Measurements from ENCODE around the gene WNK2. TPM values are rescaled to one million over a fixed set of nuclear protein-coding genes. Genes with fewer than 3 reads are reported as not detected.
A peak's percentile ranks its signal among the peaks of the same experiment; 100 is the strongest.

Gene WNK2
- total RNA-seq, 1 donor from 2014 or later: 0.92 TPM

DNA sequence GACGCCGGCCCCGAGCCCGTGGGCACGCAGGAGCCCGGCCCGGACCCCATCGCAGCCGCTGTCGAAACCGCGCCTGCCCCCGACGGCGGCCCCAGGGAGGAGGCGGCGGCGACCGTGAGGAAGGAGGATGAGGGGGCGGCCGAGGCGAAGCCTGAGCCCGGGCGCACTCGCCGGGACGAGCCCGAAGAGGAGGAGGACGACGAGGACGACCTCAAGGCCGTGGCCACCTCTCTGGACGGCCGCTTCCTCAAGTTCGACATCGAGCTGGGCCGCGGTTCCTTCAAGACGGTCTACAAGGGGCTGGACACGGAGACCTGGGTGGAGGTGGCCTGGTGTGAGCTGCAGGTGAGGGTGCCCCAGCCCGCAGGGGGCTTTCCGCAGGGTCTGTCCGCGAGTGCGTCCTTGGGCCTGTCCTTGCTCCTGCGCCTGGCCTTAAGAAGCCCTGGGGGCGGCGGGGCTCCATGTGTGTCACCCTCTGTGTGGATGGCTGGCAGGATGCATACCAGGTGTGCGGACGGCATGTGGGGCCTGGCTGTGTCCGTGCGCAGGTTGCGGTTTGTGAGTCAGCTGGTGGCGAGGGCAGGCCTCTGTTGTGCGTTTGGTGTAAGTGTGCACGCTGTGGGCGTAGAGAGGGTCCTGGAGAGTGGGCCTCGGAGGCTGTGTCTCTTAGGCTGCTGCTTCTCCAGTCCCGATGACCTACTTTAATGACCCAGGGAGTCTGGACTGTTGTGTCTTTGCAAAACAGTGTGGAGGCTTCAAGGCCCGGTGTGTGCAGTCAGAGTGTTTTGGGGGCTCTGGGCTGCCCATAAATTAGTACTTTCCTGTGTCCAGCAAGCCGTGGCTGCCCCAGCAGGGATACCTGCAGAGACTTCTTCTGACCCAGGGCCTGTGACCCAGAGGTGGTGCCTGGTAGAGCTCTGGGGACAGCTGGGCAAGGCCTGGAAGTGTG is 1.6 kb downstream of the WNK2 start:
- no peak for ATAC-seq

GRCh38 chr9:93186215-93186945 is 2.4 kb downstream of the WNK2 start:
- no peak for ATAC-seq

DNA sequence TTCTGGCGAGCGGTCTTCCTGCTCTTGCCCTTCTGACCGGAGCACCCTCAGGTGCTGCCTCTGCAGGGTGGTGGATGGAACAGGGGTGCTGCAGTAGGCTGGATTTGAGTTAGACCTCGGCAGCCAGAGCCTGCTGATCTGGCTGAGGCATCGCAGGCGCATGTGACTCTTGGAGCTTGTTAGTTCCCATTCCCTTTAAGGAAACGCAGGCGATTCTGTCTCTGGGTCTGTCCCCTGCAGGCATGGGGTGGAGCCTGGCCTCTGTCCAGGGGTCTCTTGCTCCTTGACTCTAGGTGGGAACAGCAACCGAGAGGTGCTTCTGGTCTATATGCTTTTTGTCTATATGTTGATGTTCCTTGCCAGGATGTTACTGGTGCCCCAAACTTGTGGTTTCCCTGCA is 3.1 kb downstream of the WNK2 start:
- no peak for ATAC-seq

- no peak for ATAC-seq
These were observed 3.6 kb downstream of the WNK2 start for GRCh38 chr9:93187574-93187973.

- ATAC-seq: no peak
These were observed 4.8 kb downstream of the WNK2 start for GRCh38 chr9:93188426-93189368.

DNA sequence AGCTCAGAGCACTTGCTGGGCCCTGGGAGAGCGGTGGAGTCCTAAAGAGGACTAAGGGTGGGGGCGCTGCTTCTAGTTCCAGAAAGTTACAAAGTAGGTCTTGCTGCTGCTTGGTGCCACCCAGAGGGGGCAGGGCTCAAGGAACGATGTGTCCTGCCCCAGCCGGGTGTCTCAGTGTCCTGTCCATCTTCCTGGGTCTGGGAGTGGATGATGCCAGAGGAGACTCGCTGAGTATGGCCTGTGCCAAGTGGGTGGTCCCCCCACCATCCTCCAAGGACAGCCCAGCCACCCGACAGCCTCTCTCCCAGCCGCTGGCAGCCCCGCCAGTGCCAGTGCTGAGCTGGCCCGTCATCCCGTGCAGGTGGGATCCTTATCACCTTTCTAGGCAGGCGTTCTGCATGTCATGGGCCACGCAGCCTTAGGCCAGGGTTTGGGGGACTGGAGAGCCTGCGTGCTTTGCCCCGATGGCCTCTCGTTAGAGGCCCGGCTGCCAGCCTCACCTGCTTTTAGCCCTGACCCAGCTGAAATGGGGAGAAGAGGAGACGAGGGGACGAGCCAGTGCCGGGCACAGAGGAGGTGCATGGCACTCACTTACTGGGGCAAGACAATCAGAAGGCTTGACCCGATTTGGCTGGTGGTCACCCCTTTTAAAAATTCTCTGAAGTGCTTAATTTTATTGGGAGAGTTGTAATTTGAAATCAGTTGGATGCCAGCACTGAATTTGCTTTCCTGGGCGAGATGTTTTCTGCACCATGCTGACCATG is 5.6 kb downstream of the WNK2 start:
- no peak for ATAC-seq

- no peak for ATAC-seq
These were observed 6.2 kb downstream of the WNK2 start for GRCh38 chr9:93190133-93190525.

- ATAC-seq: no peak
These were observed 6.9 kb downstream of the WNK2 start for GRCh38 chr9:93190656-93191353.

DNA sequence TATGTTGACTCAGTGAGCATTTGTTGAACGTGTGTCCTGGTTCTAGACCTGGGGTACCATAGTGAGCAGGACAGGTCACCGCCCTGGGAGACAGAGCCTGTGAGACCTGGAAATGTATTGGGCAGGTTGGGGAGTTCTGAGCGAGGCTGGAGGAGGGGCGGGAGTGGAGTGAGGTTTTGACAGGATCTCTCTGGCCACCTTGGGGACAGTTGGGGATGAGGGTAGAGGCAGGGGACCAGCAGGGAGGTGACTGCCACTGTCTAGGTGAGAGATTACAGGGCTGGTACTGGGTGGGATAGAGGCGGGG is 7.4 kb downstream of the WNK2 start:
- ATAC-seq: no peak

DNA sequence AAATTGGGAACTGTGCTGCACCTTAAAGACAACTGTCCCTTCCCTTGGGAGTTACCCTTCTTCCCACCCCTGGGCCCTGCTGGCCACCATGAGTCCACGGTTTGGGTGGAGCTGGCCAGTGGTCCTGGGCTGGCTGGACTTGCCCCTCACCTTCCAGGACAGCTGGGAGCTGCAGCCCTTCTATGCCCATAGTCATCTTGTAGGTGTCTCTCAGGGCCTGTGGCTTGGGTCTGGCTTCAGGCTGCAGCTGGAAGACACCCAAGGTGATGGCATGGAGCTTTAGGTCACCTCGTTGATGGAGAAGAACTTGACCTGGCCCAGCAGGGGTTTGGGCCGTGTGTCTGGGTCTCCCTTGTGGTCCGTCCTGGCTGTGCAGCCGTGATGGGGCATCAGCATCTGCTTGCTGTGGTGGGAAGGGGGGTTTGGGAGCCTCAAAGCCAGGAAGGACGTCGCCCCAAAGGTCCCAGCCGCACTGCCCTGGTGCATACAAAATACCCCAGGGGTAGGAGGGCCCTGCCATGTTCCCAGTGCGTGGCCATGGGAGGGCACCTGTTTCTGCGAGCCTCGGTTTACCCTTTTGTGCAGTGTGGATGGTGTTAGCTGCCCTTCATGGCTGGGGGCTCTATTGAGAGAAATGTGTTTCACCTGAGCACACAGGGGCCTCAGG is 8.9 kb downstream of the WNK2 start:
- ATAC-seq: no peak

GRCh38 chr9:93193388-93194220 is 9.7 kb downstream of the WNK2 start:
- ATAC-seq: peak; percentile 17

DNA sequence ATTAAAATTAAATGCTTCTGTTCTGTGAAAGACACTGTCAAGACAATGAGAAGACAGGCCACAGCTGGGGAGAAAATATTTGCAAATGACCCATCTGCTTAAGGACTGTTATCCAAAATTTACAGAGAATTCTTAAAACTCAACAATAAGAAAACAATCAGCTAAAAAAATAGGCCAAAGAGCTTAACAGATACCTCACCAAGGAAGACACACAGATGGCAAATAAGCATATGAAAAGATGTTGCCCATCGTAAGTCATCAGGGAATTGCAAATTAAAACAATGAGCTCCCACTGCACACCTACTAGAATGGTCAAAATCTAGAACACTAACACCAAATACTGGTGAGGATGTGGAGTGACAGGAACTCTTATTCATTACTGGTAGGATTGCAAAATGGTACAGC is 10.3 kb downstream of the WNK2 start:
- no peak for ATAC-seq

DNA sequence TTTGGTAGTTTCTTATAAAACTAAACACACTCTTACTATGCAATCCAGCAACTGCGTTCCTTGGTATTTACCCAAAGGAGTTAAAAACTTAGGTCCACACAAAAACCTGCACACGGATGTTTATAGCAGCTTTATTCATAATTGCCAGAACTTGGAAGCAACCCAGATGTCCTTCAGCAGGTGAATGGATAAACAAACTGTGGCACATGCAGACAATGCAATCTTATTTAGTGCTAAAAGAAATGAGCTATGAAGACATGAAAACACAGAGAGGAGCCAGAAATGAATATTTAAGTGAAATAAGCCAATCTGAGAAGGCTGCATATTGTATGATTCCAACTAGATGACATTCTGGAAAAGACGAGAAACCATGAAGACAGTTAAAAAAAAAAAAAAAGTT is 10.7 kb downstream of the WNK2 start:
- no peak for ATAC-seq

DNA sequence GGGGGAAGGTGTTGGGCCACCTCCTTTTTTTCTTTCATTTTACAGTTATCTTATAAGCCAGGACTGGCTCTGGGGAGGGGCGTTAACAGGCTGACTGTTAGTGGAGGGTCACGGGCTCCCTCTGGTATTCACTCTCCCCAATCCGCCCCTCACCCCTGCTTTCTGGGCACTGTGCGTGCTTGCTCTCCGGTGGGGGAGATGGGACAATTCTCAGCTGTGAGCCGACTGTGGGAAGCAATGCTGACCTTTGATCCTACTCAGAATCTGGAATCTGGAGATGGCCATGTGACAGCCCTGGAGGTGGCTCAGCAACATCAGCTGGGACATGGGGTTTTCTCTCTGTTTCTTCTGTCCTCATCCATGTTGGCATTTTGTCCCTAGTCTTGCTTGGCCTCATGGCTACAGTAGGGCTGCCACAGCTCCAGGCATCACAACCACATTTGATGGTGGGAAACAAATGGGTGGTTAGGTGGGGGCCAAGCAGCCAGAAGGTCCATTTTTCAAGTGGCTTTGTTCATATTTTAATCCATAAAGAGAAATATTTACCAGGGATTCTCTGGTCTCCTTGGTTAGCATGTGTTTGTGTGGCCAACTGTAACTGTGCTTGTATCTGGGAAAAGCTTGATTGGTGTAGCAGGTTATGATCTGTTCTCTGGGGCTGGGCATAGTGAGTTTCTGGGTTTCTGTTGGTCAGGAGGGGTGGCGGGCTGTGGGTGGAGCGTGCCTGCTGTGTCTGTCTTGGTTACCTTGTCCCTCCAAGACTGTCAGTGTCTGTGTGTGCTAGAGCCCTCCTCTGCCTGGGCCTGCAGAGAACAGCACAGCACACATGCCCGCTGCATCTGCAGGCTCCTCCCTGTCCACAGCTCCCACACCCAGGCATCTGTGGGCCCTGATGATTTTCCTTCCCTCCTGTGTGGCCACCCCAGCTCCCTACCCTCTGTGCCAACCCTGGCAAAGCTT is 12.4 kb downstream of the WNK2 start:
- ATAC-seq: no peak

DNA sequence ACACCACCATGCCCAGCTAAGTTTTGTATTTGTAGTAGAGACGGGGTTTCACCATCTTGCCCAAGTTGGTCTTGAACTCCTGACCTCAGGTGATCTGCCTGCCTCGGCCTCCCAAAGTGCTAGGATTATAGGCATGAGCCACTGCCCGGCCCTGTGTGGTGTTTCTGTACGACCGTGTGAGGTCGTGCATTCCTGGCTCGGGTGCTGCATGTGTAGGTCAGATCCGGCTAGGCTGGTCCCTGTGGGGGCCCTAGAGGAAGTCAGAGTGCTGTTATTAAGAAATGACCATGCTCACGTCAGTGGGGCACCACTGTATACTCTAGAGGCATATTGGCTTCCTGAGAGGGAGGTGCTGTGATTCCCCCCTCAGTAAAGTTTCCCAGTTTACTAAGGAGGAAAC is 13.7 kb downstream of the WNK2 start:
- ATAC-seq: no peak

- ATAC-seq: no peak
These were observed 14.3 kb downstream of the WNK2 start for GRCh38 chr9:93198117-93198837.

- no peak for ATAC-seq
These were observed 15.1 kb downstream of the WNK2 start for GRCh38 chr9:93198838-93199625.

Data from esophagus mucosa (tissue), 1 donor.